Nephron progenitor cell (in vitro differentiated cells): Measurements from ENCODE around the gene PLA2G4E.

Experiments used
- DNase-seq: peaks from one replicate; pipeline ENCODE4 v3.0.0; 2021
- H3K27ac Mint-ChIP-seq: 2 replicates; pipeline ENCODE4 v1.8.0; 2021; ENCODE audit warnings: mild to moderate bottlenecking, moderate library complexity, mixed read lengths
- H3K27me3 Mint-ChIP-seq: 2 replicates; pipeline ENCODE4 v1.8.0; 2021; ENCODE audit warnings: mild to moderate bottlenecking, low read depth, mixed read lengths; ENCODE audit not compliant: poor library complexity
- H3K36me3 Mint-ChIP-seq: 2 replicates; pipeline ENCODE4 v1.8.0; 2021; ENCODE audit warnings: low read depth, mixed read lengths
- H3K4me1 Mint-ChIP-seq: 2 replicates; pipeline ENCODE4 v1.8.0; 2021; ENCODE audit warnings: mixed read lengths
- H3K4me3 Mint-ChIP-seq: 2 replicates; pipeline ENCODE4 v1.8.0; 2021; ENCODE audit warnings: mild to moderate bottlenecking, moderate library complexity, mixed read lengths
- H3K9me3 Mint-ChIP-seq: 2 replicates; pipeline ENCODE4 v1.8.0; 2021; ENCODE audit warnings: mild to moderate bottlenecking, moderate library complexity, mixed read lengths
- CTCF ChIP-seq: fragments of 200-600 bp; sonication (generic); IDR thresholded peaks from 2 replicates; pipeline ENCODE4 v1.5.0; 2021; ENCODE audit warnings: antibody characterized with exemption

PLA2G4E gene, protein sequence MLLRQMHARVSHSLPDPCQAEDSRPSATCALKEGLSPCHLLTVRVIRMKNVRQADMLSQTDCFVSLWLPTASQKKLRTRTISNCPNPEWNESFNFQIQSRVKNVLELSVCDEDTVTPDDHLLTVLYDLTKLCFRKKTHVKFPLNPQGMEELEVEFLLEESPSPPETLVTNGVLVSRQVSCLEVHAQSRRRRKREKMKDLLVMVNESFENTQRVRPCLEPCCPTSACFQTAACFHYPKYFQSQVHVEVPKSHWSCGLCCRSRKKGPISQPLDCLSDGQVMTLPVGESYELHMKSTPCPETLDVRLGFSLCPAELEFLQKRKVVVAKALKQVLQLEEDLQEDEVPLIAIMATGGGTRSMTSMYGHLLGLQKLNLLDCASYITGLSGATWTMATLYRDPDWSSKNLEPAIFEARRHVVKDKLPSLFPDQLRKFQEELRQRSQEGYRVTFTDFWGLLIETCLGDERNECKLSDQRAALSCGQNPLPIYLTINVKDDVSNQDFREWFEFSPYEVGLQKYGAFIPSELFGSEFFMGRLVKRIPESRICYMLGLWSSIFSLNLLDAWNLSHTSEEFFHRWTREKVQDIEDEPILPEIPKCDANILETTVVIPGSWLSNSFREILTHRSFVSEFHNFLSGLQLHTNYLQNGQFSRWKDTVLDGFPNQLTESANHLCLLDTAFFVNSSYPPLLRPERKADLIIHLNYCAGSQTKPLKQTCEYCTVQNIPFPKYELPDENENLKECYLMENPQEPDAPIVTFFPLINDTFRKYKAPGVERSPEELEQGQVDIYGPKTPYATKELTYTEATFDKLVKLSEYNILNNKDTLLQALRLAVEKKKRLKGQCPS

GRCh38 chr15:42020713-42021273 is at the start of gene PLA2G4E:
Gene PLA2G4E (minus strand): TSS chr15:42021042. CDS start chr15:42021030, 12 bp downstream.
- H3K36me3 Mint-ChIP-seq: no peaks in the 10 kb centered on the region
- no peak for TF ChIP-seq CTCF
- DNase-seq: no peak
- no peak within 1 kb of the TSS for H3K4me3 Mint-ChIP-seq
- H3K27me3 Mint-ChIP-seq: peaks cover 15% of the 10 kb centered on the region
- H3K27ac Mint-ChIP-seq: no peak within 1 kb of the TSS
- H3K9me3 Mint-ChIP-seq: peaks cover 53% of the 10 kb centered on the region
- peaks cover 10% of the 10 kb centered on the region for H3K4me1 Mint-ChIP-seq

DNA sequence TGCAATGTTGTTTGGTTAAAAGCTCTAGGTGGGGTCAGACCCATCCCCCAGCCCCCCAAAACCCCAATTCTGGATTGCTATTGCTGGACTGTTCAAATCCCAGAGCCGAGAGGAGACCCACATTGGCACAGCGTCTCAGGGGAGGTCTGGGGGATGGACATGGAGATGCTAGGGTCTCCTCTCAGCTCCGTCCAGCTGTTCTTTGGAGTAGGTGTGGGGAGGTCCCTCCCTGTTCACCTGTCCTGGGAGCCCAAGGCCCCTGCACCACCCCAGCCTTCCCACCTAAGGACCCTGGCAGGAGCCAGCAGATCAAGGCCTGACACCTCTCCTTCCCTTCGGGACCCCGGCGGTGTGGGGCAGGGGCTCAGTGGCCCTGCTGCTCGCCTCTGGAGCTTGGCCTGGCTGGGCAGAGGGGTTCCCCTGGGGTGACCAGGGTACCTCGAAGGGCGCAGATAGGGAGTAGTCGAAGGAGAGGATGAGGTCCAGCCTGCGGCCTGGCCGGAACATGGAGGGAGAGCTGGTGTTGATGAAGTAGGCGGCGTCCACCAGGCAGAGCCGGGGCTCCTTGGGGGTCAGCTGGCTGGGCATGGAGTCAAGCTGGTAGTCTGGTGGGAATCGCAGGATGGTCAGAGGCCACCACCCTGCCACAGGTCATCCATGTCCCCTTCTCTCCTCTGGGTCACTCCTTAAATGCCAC is 49.6 kb upstream of the PLA2G4E start:
- Mint-ChIP-seq H3K4me3 (no peak overlapping the region), H3K9me3 (peaks cover 14% of the 10 kb centered on the region), H3K36me3 (no peaks in the 10 kb centered on the region), H3K27ac (no peak overlapping the region), H3K27me3 (peaks cover 25% of the 10 kb centered on the region), H3K4me1 (peaks cover 26% of the 10 kb centered on the region)
- no peak for TF ChIP-seq CTCF
- no peak for DNase-seq

DNA sequence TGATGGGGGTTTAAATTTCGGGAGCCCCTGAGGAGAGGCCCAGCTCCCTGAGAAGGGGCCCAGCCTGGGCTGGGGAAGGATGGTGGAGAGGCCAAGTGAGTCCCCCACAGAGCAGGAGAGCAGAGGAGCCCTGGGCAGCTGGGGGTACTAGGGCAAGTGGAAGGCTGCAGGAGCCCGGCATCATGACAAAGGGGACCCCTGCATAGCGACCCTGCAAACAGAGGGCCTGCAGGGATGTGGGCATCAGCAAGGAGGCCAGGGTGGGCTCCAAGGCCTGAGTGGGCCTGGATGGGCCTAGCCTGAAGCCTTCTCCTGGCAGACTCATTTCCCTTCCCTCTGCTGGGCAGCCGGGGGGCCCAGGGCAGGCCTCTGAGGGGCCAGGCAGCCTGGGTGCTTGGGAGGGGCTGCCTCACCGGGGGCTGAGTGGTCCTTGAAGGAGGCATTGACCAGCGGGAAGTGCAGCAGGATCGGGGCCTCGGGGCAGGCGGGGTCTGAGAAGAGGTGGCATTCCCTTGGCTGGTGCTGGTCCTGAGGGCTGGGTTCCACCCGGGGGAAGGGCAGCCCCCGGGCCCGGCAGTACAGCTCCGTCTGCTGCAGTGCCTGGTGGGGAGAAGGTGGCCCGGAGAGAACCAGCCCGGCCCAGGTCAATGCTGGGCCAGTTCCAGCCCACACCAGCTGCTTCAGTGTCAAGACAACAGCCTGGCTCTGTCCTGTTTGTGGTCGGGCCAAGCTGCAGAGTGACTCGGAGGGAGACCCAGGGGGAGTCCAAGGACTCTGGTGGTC is 48.8 kb upstream of the PLA2G4E start:
- peak overlapping the region; percentile 10 for H3K27ac Mint-ChIP-seq
- H3K27me3 Mint-ChIP-seq: peaks cover 25% of the 10 kb centered on the region

GRCh38 chr15:42069025-42069424 is 48.2 kb upstream of the PLA2G4E start:
- Mint-ChIP-seq H3K4me3 (no peak overlapping the region), H3K36me3 (no peaks in the 10 kb centered on the region), H3K9me3 (peaks cover 14% of the 10 kb centered on the region), H3K27me3 (peaks cover 21% of the 10 kb centered on the region), H3K4me1 (peaks cover 33% of the 10 kb centered on the region), H3K27ac (peak overlapping the region; percentile 10)
- TF ChIP-seq CTCF: no peak
- DNase-seq: no peak

More for the DNA sequence above, 48.8 kb upstream of the PLA2G4E start:
- H3K9me3 Mint-ChIP-seq: peaks cover 14% of the 10 kb centered on the region
- peaks cover 33% of the 10 kb centered on the region for H3K4me1 Mint-ChIP-seq
- no peak for DNase-seq
- H3K36me3 Mint-ChIP-seq: no peaks in the 10 kb centered on the region
- TF ChIP-seq CTCF: no peak
- H3K4me3 Mint-ChIP-seq: no peak overlapping the region

DNA sequence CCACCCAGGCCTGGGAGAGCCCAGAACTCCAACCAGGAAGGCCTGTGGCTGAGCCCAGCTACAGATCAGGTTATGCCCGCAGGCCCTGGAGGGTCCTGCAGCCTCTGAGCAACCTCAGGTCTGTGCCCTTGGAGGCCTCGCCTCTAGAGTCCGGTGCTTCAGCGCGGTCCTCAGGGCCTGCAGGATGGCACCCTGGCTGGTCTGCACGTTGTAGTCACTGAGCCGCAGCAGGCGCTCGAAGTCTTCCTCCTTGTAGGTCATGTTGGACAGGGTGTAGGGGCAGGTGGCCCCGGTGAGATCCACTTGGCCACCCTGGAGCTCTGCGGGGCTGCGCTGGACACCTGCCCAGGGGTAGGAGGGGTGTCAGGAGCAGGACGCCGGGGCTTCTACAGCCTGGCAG is 47.8 kb upstream of the PLA2G4E start:
- no peaks in the 10 kb centered on the region for H3K36me3 Mint-ChIP-seq
- peaks cover 16% of the 10 kb centered on the region for H3K27me3 Mint-ChIP-seq
- no peak overlapping the region for H3K27ac Mint-ChIP-seq
- H3K4me3 Mint-ChIP-seq: no peak overlapping the region
- no peak for DNase-seq
- TF ChIP-seq CTCF: no peak
- H3K9me3 Mint-ChIP-seq: peaks cover 14% of the 10 kb centered on the region
- peaks cover 33% of the 10 kb centered on the region for H3K4me1 Mint-ChIP-seq
